Epithelial cell of esophagus (primary cell): Measurements from ENCODE around the gene DNAH17.

Experiments
- DNase-seq: peaks from one replicate; pipeline ENCODE4 v3.0.0; 2010; ENCODE audit warnings: low read depth
- H3K4me3 ChIP-seq: 2 replicates; pipeline ENCODE4 v1.5.1; 2011; ENCODE audit warnings: mild to moderate bottlenecking, low read length, control low read depth
- CTCF ChIP-seq: IDR thresholded peaks from 2 replicates; pipeline ENCODE4 v1.5.1; 2011; ENCODE audit warnings: low read depth, mild to moderate bottlenecking, low read length, control low read depth, inconsistent platforms; ENCODE audit not compliant: insufficient read depth; ENCODE audit errors: missing control alignments

The DNAH17 gene

GRCh38 chr17:78475211-78475610 is 102.0 kb downstream of the DNAH17 start:
- no peak overlapping the region for H3K4me3 ChIP-seq
- DNase-seq, result no peak
- TF ChIP-seq CTCF, result no peak

GRCh38 chr17:78474614-78475146 is 102.5 kb downstream of the DNAH17 start:
- DNase-seq, result no peak

GRCh38 chr17:78473951-78474613 is 103.1 kb downstream of the DNAH17 start:
- DNase-seq, result no peak
- H3K4me3 ChIP-seq, result no peak overlapping the region
- no peak for TF ChIP-seq CTCF

More at GRCh38 chr17:78474614-78475146, 102.5 kb downstream of the DNAH17 start:
- no peak for TF ChIP-seq CTCF
- no peak overlapping the region for H3K4me3 ChIP-seq

GRCh38 chr17:78472035-78472905 is 104.9 kb downstream of the DNAH17 start:
- H3K4me3 ChIP-seq, result no peak overlapping the region
- no peak for DNase-seq
- TF ChIP-seq CTCF, result no peak

GRCh38 chr17:78471635-78472034 is 105.6 kb downstream of the DNAH17 start:
- H3K4me3 ChIP-seq, result no peak overlapping the region
- no peak for DNase-seq
- no peak for TF ChIP-seq CTCF

- no peak overlapping the region for H3K4me3 ChIP-seq
- no peak for TF ChIP-seq CTCF
- DNase-seq, result no peak
Observed at GRCh38 chr17:78469443-78469842, 107.8 kb downstream of the DNAH17 start.

- no peak for TF ChIP-seq CTCF
- DNase-seq, result no peak
- no peak overlapping the region for H3K4me3 ChIP-seq
Observed at GRCh38 chr17:78468366-78468765, 108.8 kb downstream of the DNAH17 start.
